ENCODE data around the gene CXXC5.
"Not testable (repeated sequence)": the region's sequence is repeated elsewhere in the genome, so short reads cannot be mapped to it uniquely, and the experiment has no call there.

Gene CXXC5

GRCh38 chr5:139719970-139720369 lies 71.8 kb downstream of the CXXC5 start:
- not testable (repeated sequence) for H3K4me1 Mint-ChIP-seq (ENCODE audit: low read depth); H3K36me3 Mint-ChIP-seq (ENCODE audit: low read depth); H3K27me3 Mint-ChIP-seq (ENCODE audit: low read depth); H3K4me3 Mint-ChIP-seq; H3K27ac Mint-ChIP-seq
- peaks cover 11% of the 10 kb centered on the region for H3K9me3 Mint-ChIP-seq

GRCh38 chr5:139723986-139724587 lies 75.9 kb downstream of the CXXC5 start:
- H3K27ac Mint-ChIP-seq = no peak overlapping the region
- H3K4me3 Mint-ChIP-seq = no peak overlapping the region
- no peaks in the 10 kb centered on the region for H3K36me3 Mint-ChIP-seq (ENCODE audit: low read depth)
- peaks cover 3% of the 10 kb centered on the region for H3K27me3 Mint-ChIP-seq (ENCODE audit: low read depth)
- no peaks in the 10 kb centered on the region for H3K4me1 Mint-ChIP-seq (ENCODE audit: low read depth)
- H3K9me3 Mint-ChIP-seq = peaks cover 4% of the 10 kb centered on the region

- H3K27me3 Mint-ChIP-seq (ENCODE audit: low read depth) = peaks cover 3% of the 10 kb centered on the region
- H3K27ac Mint-ChIP-seq = no peak overlapping the region
- no peaks in the 10 kb centered on the region for H3K4me1 Mint-ChIP-seq (ENCODE audit: low read depth)
- no peaks in the 10 kb centered on the region for H3K9me3 Mint-ChIP-seq
- H3K36me3 Mint-ChIP-seq (ENCODE audit: low read depth) = no peaks in the 10 kb centered on the region
- H3K4me3 Mint-ChIP-seq = no peak overlapping the region
These were observed 77.1 kb downstream of the CXXC5 start for GRCh38 chr5:139725073-139725830.

- Mint-ChIP-seq H3K9me3 (no peaks in the 10 kb centered on the region), H3K4me1 (ENCODE audit: low read depth) (no peaks in the 10 kb centered on the region), H3K27ac (no peak overlapping the region), H3K27me3 (ENCODE audit: low read depth) (peaks cover 3% of the 10 kb centered on the region), H3K4me3 (no peak overlapping the region), H3K36me3 (ENCODE audit: low read depth) (no peaks in the 10 kb centered on the region)
These were observed 78.1 kb downstream of the CXXC5 start for GRCh38 chr5:139726248-139726647.

GRCh38 chr5:139727615-139728014 lies 79.5 kb downstream of the CXXC5 start:
- H3K27me3 Mint-ChIP-seq (ENCODE audit: low read depth); H3K27ac Mint-ChIP-seq; H3K4me1 Mint-ChIP-seq (ENCODE audit: low read depth); H3K36me3 Mint-ChIP-seq (ENCODE audit: low read depth); H3K4me3 Mint-ChIP-seq; H3K9me3 Mint-ChIP-seq: not testable (repeated sequence)

GRCh38 chr5:139731281-139731680 lies 83.1 kb downstream of the CXXC5 start:
- Mint-ChIP-seq H3K36me3 (ENCODE audit: low read depth) (no peaks in the 10 kb centered on the region), H3K4me1 (ENCODE audit: low read depth) (no peaks in the 10 kb centered on the region), H3K9me3 (no peaks in the 10 kb centered on the region), H3K4me3 (no peak overlapping the region), H3K27ac (no peak overlapping the region), H3K27me3 (ENCODE audit: low read depth) (no peaks in the 10 kb centered on the region)

- no peak overlapping the region for H3K27ac Mint-ChIP-seq
- H3K4me1 Mint-ChIP-seq (ENCODE audit: low read depth) = no peaks in the 10 kb centered on the region
- no peaks in the 10 kb centered on the region for H3K27me3 Mint-ChIP-seq (ENCODE audit: low read depth)
- H3K36me3 Mint-ChIP-seq (ENCODE audit: low read depth) = no peaks in the 10 kb centered on the region
- H3K4me3 Mint-ChIP-seq = no peak overlapping the region
- H3K9me3 Mint-ChIP-seq = no peaks in the 10 kb centered on the region
These were observed 83.9 kb downstream of the CXXC5 start for GRCh38 chr5:139732019-139732418.

- H3K9me3 Mint-ChIP-seq = no peaks in the 10 kb centered on the region
- H3K27ac Mint-ChIP-seq = no peak overlapping the region
- no peaks in the 10 kb centered on the region for H3K27me3 Mint-ChIP-seq (ENCODE audit: low read depth)
- H3K4me1 Mint-ChIP-seq (ENCODE audit: low read depth) = no peaks in the 10 kb centered on the region
- H3K36me3 Mint-ChIP-seq (ENCODE audit: low read depth) = no peaks in the 10 kb centered on the region
- H3K4me3 Mint-ChIP-seq = no peak overlapping the region
These were observed 85.0 kb downstream of the CXXC5 start for GRCh38 chr5:139733010-139733688.

Data from T-helper 1 cell treated with Interleukin-12 subunit alpha and Interleukin-12 subunit beta and Interleukin-4 antibody, amounts not matched to agents 30 μg/mL and 1 μg/mL, for 36 hours (primary cell).